HUES48 (cell line): ENCODE results near the gene LYPD4.

Source experiments
- H3K27ac ChIP-seq: one replicate; pipeline ENCODE4 v1.7.0; 2013; ENCODE audit warnings: low read depth, low read length, inconsistent platforms
- H3K27me3 ChIP-seq: 2 replicates; pipeline ENCODE4 v1.6.1; 2013; ENCODE audit warnings: mild to moderate bottlenecking, low read length; ENCODE audit not compliant: control insufficient read depth, insufficient read depth
- H3K36me3 ChIP-seq: 2 replicates; pipeline ENCODE4 v1.6.1; 2013; ENCODE audit warnings: low read length; ENCODE audit not compliant: control insufficient read depth, insufficient read depth
- H3K4me1 ChIP-seq: 2 replicates; pipeline ENCODE4 v1.6.1; 2013; ENCODE audit warnings: mild to moderate bottlenecking, low read length; ENCODE audit not compliant: control insufficient read depth, insufficient read depth
- H3K4me3 ChIP-seq: 2 replicates; pipeline ENCODE4 v1.5.1; 2013; ENCODE audit warnings: mild to moderate bottlenecking, low read depth, low read length
- H3K9ac ChIP-seq: 2 replicates; pipeline ENCODE4 v1.6.1; 2013; ENCODE audit warnings: mild to moderate bottlenecking, low read depth, low read length, moderate library complexity
- H3K9me3 ChIP-seq: 2 replicates; pipeline ENCODE4 v1.6.1; 2013; ENCODE audit warnings: low read length; ENCODE audit not compliant: control insufficient read depth, insufficient read depth

LYPD4 gene

DNA sequence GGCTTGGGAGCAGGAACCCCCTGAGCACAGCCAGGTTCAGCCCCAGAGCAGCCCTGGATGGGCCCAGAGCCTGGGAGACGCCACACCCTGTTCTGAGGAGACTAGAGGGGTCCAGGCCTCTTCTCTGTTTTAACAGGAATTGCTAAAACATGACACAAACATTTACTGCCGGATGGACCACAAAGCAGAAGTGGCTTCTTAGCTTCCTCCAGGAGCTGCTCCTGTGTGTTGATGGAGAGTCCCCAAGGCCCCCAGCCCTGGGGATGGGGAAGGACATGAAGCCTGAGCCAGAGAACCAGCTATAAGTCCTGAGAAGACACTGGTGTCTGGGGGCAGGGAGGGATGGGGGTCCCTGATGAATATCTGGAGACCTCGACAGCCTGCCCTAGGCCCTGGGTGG, 33.4 kb downstream of the LYPD4 start:
- H3K36me3 ChIP-seq, result no peaks in the 10 kb centered on the region
- H3K27me3 ChIP-seq, result 0 out of 2 replicates have a peak, but pooled peaks cover 2% of the 10 kb centered on the region
- H3K9me3 ChIP-seq, result no peaks in the 10 kb centered on the region
- H3K4me3 ChIP-seq, result no peak overlapping the region
- H3K27ac ChIP-seq, result no peak overlapping the region
- H3K4me1 ChIP-seq, result no peaks in the 10 kb centered on the region
- no peak overlapping the region for H3K9ac ChIP-seq

DNA sequence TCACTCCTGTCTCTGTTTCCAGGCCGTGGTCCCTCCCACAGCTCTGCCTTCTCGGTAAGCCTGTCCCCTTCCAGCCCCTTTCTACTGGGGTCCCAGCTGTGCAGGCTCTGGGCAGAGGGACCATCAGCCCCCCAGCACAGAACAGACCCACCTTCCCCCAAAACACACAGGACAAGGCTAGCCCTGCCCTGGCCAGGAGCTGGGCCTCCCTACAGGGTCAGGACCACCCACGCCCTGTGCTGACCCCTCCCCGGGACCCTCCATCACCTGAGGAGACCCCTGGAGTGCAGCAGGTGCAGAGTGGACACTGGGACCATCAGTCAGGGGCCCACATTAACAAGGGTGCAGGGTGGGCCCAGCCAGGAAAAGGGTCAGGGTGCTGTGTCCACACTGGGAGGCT, 34.2 kb downstream of the LYPD4 start:
- Histone ChIP-seq H3K27ac (no peak overlapping the region), H3K27me3 (no peaks in the 10 kb centered on the region), H3K9ac (no peak overlapping the region), H3K4me1 (no peaks in the 10 kb centered on the region), H3K4me3 (no peak overlapping the region), H3K36me3 (no peaks in the 10 kb centered on the region), H3K9me3 (no peaks in the 10 kb centered on the region)

- Histone ChIP-seq H3K9ac (no peak overlapping the region), H3K27me3 (no peaks in the 10 kb centered on the region), H3K9me3 (no peaks in the 10 kb centered on the region), H3K4me3 (no peak overlapping the region), H3K27ac (no peak overlapping the region), H3K36me3 (no peaks in the 10 kb centered on the region), H3K4me1 (no peaks in the 10 kb centered on the region)
Measured at GRCh38 chr19:41808663-41809566, 35.6 kb downstream of the LYPD4 start.

DNA sequence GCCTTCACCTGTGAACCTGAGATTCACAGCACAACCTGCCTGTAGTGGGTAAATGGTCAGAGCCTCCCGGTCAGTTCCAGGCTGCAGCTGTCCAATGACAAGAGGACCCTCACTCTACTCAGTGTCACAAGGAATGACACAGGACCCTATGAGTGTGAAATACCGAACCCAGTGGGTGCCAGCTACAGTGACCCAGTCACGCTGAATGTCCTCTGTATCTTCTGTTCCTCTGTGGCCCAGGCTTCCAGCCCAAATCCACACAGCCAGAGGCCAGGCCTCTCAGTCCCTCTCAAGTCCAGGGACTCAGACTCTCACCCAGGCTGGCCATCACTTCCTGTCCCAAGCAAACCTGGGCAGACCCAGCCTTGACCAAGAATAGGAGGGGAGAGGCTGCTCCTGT, 37.3 kb downstream of the LYPD4 start:
- H3K9me3 ChIP-seq, result no peaks in the 10 kb centered on the region
- no peak overlapping the region for H3K4me3 ChIP-seq
- H3K27ac ChIP-seq, result no peak overlapping the region
- no peaks in the 10 kb centered on the region for H3K36me3 ChIP-seq
- no peak overlapping the region for H3K9ac ChIP-seq
- no peaks in the 10 kb centered on the region for H3K4me1 ChIP-seq
- H3K27me3 ChIP-seq, result no peaks in the 10 kb centered on the region

DNA sequence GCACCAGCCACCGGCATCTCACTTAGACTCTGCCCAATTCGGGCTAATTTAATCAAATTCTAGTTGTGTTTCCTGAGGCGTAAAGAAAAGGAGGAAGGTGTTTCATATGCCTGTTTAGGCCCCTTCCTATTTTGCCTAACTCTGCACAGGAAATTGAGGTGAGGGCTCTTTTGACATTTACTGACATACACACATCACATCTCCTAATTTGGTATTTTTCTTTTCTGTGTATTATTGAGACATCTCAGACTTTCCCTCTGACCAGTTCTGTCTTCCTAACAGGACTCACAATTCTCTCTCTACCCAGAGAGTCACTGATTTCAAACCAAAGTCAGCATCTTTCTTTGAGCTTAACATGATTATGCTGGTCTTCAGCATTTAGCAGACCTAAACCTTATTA, 40.1 kb downstream of the LYPD4 start:
- Histone ChIP-seq H3K36me3 (no peaks in the 10 kb centered on the region), H3K27me3 (no peaks in the 10 kb centered on the region), H3K4me3 (no peak overlapping the region), H3K4me1 (no peaks in the 10 kb centered on the region), H3K9me3 (no peaks in the 10 kb centered on the region), H3K9ac (no peak overlapping the region), H3K27ac (no peak overlapping the region)

DNA sequence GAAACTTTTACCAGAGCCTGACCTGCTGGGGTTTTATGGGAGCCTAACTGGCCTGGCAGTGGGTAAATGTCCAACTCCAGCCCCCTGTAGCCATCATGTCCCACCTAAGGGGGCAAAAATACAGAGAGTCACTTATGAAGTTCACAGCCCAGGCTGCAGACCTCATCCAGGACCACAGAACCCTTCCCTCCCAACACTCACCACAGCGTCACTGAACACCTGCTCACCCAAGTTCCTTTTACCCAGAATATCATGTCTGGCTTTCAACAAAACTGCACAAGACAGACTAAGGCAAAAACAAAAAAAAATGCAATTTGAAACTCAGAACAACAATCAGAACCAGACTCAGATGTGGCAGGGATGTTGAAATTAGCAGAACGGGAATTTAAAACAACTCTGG, 41.7 kb downstream of the LYPD4 start:
- H3K9me3 ChIP-seq, result no peaks in the 10 kb centered on the region
- H3K9ac ChIP-seq, result no peak overlapping the region
- no peaks in the 10 kb centered on the region for H3K27me3 ChIP-seq
- H3K27ac ChIP-seq, result no peak overlapping the region
- H3K4me3 ChIP-seq, result no peak overlapping the region
- no peaks in the 10 kb centered on the region for H3K36me3 ChIP-seq
- no peaks in the 10 kb centered on the region for H3K4me1 ChIP-seq

GRCh38 chr19:41801792-41802211, 42.7 kb downstream of the LYPD4 start:
- no peaks in the 10 kb centered on the region for H3K9me3 ChIP-seq
- no peaks in the 10 kb centered on the region for H3K27me3 ChIP-seq
- H3K4me3 ChIP-seq, result no peak overlapping the region
- no peak overlapping the region for H3K9ac ChIP-seq
- H3K36me3 ChIP-seq, result no peaks in the 10 kb centered on the region
- no peak overlapping the region for H3K27ac ChIP-seq
- H3K4me1 ChIP-seq, result no peaks in the 10 kb centered on the region

DNA sequence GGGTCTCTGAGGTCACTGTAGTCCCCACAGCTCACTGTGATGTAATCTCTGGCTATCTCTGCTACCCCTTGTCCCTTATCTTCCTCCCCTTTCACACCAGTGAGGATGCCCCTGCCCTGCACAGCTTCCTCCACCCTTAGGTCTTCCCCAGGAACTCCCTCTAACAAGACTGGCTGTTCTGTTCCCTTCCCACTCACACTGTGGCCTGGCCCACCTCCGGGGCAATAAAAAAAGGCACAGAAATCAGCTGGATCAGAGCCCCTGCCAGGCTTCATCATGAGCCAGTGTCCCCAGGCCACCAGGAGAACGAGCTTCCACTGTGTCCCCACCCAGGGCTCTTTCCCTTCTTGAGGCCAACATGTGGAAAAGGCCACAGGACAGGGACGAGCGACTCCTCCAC, 43.5 kb downstream of the LYPD4 start:
- H3K27me3 ChIP-seq, result no peaks in the 10 kb centered on the region
- no peak overlapping the region for H3K9ac ChIP-seq
- H3K4me1 ChIP-seq, result no peaks in the 10 kb centered on the region
- no peaks in the 10 kb centered on the region for H3K36me3 ChIP-seq
- no peak overlapping the region for H3K4me3 ChIP-seq
- H3K9me3 ChIP-seq, result no peaks in the 10 kb centered on the region
- no peak overlapping the region for H3K27ac ChIP-seq

- no peak overlapping the region for H3K27ac ChIP-seq
- H3K4me1 ChIP-seq, result no peaks in the 10 kb centered on the region
- H3K27me3 ChIP-seq, result no peaks in the 10 kb centered on the region
Measured at GRCh38 chr19:41799444-41800000, 45.0 kb downstream of the LYPD4 start.

GRCh38 chr19:41796901-41797300, 47.6 kb downstream of the LYPD4 start:
- H3K27me3 ChIP-seq, result no peaks in the 10 kb centered on the region
- no peaks in the 10 kb centered on the region for H3K4me1 ChIP-seq
- no peak overlapping the region for H3K9ac ChIP-seq
- no peaks in the 10 kb centered on the region for H3K9me3 ChIP-seq
- H3K4me3 ChIP-seq, result no peak overlapping the region
- no peak overlapping the region for H3K27ac ChIP-seq
- no peaks in the 10 kb centered on the region for H3K36me3 ChIP-seq

More at GRCh38 chr19:41799444-41800000, 45.0 kb downstream of the LYPD4 start:
- H3K4me3 ChIP-seq, result no peak overlapping the region
- H3K9ac ChIP-seq, result no peak overlapping the region
- no peaks in the 10 kb centered on the region for H3K36me3 ChIP-seq
- H3K9me3 ChIP-seq, result no peaks in the 10 kb centered on the region

DNA sequence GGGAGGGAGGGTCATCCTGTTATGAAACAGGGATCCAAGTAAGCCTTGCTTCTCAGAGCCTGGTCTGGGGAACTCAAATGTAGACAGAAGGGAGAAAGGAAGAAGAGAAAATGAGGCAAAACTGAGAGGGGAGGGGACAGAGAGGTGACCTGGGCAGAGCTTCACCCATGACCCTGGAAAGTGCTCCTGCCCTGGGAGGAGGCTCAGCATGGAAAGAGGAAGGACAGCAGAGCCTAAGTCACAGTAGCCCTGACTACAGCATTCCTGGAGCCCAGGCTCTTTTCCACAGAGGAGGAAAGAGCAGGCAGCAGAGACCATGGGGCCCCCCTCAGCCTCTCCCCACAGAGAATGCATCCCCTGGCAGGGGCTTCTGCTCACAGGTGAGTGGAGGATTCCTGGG, 48.1 kb downstream of the LYPD4 start, which contains the start of gene CEACAM3:
Gene CEACAM3 (plus strand): TSS at position 226 of the 400 bp plus-strand sequence. CDS start 91 bp downstream, at position 317.
- Histone ChIP-seq H3K9ac (no peak within 1 kb of the TSS), H3K4me3 (no peak within 1 kb of the TSS), H3K36me3 (no peaks in the 10 kb centered on the region), H3K27me3 (no peaks in the 10 kb centered on the region), H3K27ac (no peak within 1 kb of the TSS), H3K4me1 (no peaks in the 10 kb centered on the region), H3K9me3 (no peaks in the 10 kb centered on the region)
